ENCODE results near the gene NFE2L1. TPM values are rescaled to one million over a fixed set of nuclear protein-coding genes. Genes with fewer than 3 reads are reported as not detected.

The NFE2L1 gene
- total RNA-seq, 1 donor = 165 TPM

DNA sequence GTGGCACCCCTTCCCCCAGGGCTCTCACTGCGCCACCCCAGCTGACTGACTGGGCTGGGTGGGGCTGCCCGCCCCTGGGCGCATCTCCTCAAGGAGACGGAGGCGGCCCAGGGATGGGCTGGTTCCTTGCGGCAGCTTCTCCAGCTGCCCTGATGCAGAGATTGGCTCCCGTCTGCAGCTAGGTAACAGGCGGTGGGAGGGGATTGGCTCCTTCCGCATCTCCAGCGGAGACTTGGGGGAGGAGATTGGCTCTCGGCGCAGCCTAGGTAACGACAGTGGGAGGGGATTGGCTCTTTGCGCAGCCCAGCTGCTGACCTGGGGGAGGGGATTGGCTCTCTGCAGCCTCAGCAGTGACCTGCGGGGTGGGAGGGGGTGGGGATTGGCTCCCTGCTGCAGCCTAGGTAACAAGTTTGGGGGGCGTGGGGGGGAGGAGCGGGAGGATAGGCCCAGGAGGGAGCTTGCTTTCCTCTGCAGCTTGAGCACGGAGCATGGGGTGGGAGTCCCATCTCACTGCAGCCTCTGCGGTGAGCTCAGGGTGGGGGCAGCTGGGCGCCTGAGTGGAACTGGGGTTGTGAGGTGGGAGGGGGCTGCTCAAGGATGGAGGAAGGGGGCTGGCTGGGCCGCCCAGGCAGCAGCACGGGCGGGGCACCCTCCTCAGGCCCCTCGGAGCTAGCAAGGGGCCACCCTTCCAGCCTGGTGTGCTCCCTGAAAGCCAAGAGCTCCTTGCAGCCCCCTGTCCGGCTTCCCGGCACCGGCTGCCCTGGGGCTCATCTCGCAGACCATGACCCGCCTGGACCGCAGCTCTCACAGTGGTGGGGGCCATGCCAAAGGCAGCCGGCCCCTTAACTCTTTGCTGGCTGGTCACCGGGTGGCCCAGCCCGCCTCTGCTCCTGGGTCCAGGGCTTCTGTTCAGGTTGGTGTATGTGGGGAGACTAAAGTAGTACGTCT, 6.4 kb downstream of the NFE2L1 start:
- no peak overlapping the region for H2AFZ ChIP-seq (ENCODE audit: low read length)
- TF ChIP-seq, protein P1, sequence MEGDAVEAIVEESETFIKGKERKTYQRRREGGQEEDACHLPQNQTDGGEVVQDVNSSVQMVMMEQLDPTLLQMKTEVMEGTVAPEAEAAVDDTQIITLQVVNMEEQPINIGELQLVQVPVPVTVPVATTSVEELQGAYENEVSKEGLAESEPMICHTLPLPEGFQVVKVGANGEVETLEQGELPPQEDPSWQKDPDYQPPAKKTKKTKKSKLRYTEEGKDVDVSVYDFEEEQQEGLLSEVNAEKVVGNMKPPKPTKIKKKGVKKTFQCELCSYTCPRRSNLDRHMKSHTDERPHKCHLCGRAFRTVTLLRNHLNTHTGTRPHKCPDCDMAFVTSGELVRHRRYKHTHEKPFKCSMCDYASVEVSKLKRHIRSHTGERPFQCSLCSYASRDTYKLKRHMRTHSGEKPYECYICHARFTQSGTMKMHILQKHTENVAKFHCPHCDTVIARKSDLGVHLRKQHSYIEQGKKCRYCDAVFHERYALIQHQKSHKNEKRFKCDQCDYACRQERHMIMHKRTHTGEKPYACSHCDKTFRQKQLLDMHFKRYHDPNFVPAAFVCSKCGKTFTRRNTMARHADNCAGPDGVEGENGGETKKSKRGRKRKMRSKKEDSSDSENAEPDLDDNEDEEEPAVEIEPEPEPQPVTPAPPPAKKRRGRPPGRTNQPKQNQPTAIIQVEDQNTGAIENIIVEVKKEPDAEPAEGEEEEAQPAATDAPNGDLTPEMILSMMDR (IDR thresholded peaks at IDR 0.05; ENCODE audit: extremely low read depth, low read depth, low read length) = no peak
- peaks cover 84% of the 10 kb centered on the region for H3K79me2 ChIP-seq (ENCODE audit: insufficient read depth, low read length)
- peaks cover 57% of the 10 kb centered on the region for H3K4me1 ChIP-seq (ENCODE audit: insufficient read depth, low read length)
- H3K27ac ChIP-seq (ENCODE audit: low read depth, low read length) = peak overlapping the region; percentile 96
- no peaks in the 10 kb centered on the region for H3K9me3 ChIP-seq (ENCODE audit: low read depth, low read length)
- DNase-seq (ENCODE audit: insufficient read length, low spot score, missing footprints) = peak; percentile 71
- H3K27me3 ChIP-seq (ENCODE audit: insufficient read depth, low read length) = no peaks in the 10 kb centered on the region
- H3K4me3 ChIP-seq (ENCODE audit: insufficient read depth, low read length) = peak overlapping the region; percentile 21
- peak overlapping the region; percentile 100 for H3K4me2 ChIP-seq (ENCODE audit: insufficient read depth, low read length)
- peaks cover 52% of the 10 kb centered on the region for H3K36me3 ChIP-seq (ENCODE audit: insufficient read depth, low read length)
- H4K20me1 ChIP-seq (ENCODE audit: insufficient read depth, low read length) = peaks cover 54% of the 10 kb centered on the region

GRCh38 chr17:48055531-48056245, 7.5 kb downstream of the NFE2L1 start:
- Histone ChIP-seq H3K4me3 (ENCODE audit: insufficient read depth, low read length) (no peak overlapping the region), H3K4me2 (ENCODE audit: insufficient read depth, low read length) (peak overlapping the region; percentile 5), H3K4me1 (ENCODE audit: insufficient read depth, low read length) (peaks cover 51% of the 10 kb centered on the region), H3K36me3 (ENCODE audit: insufficient read depth, low read length) (peaks cover 60% of the 10 kb centered on the region), H3K27me3 (ENCODE audit: insufficient read depth, low read length) (no peaks in the 10 kb centered on the region), H2AFZ (ENCODE audit: low read length) (no peak overlapping the region), H3K27ac (ENCODE audit: low read depth, low read length) (no peak overlapping the region), H3K9me3 (ENCODE audit: low read depth, low read length) (no peaks in the 10 kb centered on the region), H4K20me1 (ENCODE audit: insufficient read depth, low read length) (peaks cover 51% of the 10 kb centered on the region), H3K79me2 (ENCODE audit: insufficient read depth, low read length) (peaks cover 84% of the 10 kb centered on the region)
- TF ChIP-seq, protein P1 (IDR thresholded peaks at IDR 0.05; ENCODE audit: extremely low read depth, low read depth, low read length) = no peak
- no peak for DNase-seq (ENCODE audit: insufficient read length, low spot score, missing footprints)

- Histone ChIP-seq H4K20me1 (ENCODE audit: insufficient read depth, low read length) (peaks cover 45% of the 10 kb centered on the region), H3K9me3 (ENCODE audit: low read depth, low read length) (no peaks in the 10 kb centered on the region), H3K27ac (ENCODE audit: low read depth, low read length) (no peak overlapping the region), H3K4me1 (ENCODE audit: insufficient read depth, low read length) (peaks cover 50% of the 10 kb centered on the region), H3K79me2 (ENCODE audit: insufficient read depth, low read length) (peaks cover 80% of the 10 kb centered on the region), H3K4me2 (ENCODE audit: insufficient read depth, low read length) (no peak overlapping the region), H2AFZ (ENCODE audit: low read length) (no peak overlapping the region), H3K36me3 (ENCODE audit: insufficient read depth, low read length) (peaks cover 55% of the 10 kb centered on the region), H3K27me3 (ENCODE audit: insufficient read depth, low read length) (no peaks in the 10 kb centered on the region), H3K4me3 (ENCODE audit: insufficient read depth, low read length) (no peak overlapping the region)
- TF ChIP-seq, protein P1 (IDR thresholded peaks at IDR 0.05; ENCODE audit: extremely low read depth, low read depth, low read length) = no peak
- DNase-seq (ENCODE audit: insufficient read length, low spot score, missing footprints) = no peak
Observed at GRCh38 chr17:48056246-48056745, 8.1 kb downstream of the NFE2L1 start.
